H9 (cell line): ENCODE measurements around the gene AGXT. TPM values are rescaled to one million over a fixed set of nuclear protein-coding genes. Genes with fewer than 3 reads are reported as not detected.
A peak's percentile ranks its signal among the peaks of the same experiment; 100 is the strongest.

Experiments used
- DNase-seq: peaks from one replicate; pipeline ENCODE4 v3.0.0-alpha.2; 2017
- H2AFZ ChIP-seq: one replicate; pipeline ENCODE4 v1.6.1; 2013; ENCODE audit warnings: mild to moderate bottlenecking, low read length, control low read depth, moderate library complexity
- H2AK5ac ChIP-seq: 2 replicates; pipeline ENCODE4 v1.6.1; 2013; ENCODE audit warnings: low read length, control low read depth, mixed read lengths; ENCODE audit not compliant: insufficient read length
- H2BK120ac ChIP-seq: one replicate; pipeline ENCODE4 v1.6.1; 2013; ENCODE audit warnings: low read depth, mild to moderate bottlenecking, low read length, control low read depth, inconsistent platforms; ENCODE audit not compliant: poor library complexity, severe bottlenecking
- H2BK12ac ChIP-seq: 2 replicates; pipeline ENCODE4 v1.6.1; 2013; ENCODE audit warnings: low read length, control low read depth, mixed read lengths, low read depth; ENCODE audit not compliant: insufficient read length
- H2BK15ac ChIP-seq: 2 replicates; pipeline ENCODE4 v1.6.1; 2013; ENCODE audit warnings: low read depth, low read length, control low read depth
- H2BK20ac ChIP-seq: one replicate; pipeline ENCODE4 v1.6.1; 2013; ENCODE audit warnings: low read depth, mild to moderate bottlenecking, low read length, control low read depth, inconsistent platforms; ENCODE audit not compliant: poor library complexity, severe bottlenecking
- H2BK5ac ChIP-seq: 2 replicates; pipeline ENCODE4 v1.6.1; 2013; ENCODE audit warnings: low read length, control low read depth, mixed read lengths; ENCODE audit not compliant: insufficient read length
- H3K14ac ChIP-seq: 2 replicates; pipeline ENCODE4 v1.6.1; 2013; ENCODE audit warnings: low read length, control low read depth; ENCODE audit not compliant: insufficient read depth
- H3K18ac ChIP-seq: 2 replicates; pipeline ENCODE4 v1.6.1; 2013; ENCODE audit warnings: low read depth, mild to moderate bottlenecking, mixed read lengths, low read length, control low read depth; ENCODE audit not compliant: insufficient read length
- H3K23ac ChIP-seq: 2 replicates; pipeline ENCODE4 v1.6.1; 2013; ENCODE audit warnings: low read length, control low read depth, mixed read lengths, low read depth; ENCODE audit not compliant: insufficient read length
- H3K23me2 ChIP-seq: 2 replicates; pipeline ENCODE4 v1.6.1; 2013; ENCODE audit warnings: low read depth, mild to moderate bottlenecking, mixed read lengths, low read length, control low read depth; ENCODE audit not compliant: insufficient read length, poor library complexity, severe bottlenecking
- H3K27ac ChIP-seq: 2 replicates; pipeline ENCODE4 v1.5.1; 2013; ENCODE audit warnings: low read length, control low read depth, mixed read lengths, low read depth; ENCODE audit not compliant: insufficient read length
- H3K27me3 ChIP-seq: 2 replicates; pipeline ENCODE4 v1.6.1; 2013; ENCODE audit warnings: low read length, control low read depth, inconsistent platforms; ENCODE audit not compliant: insufficient read depth
- H3K4ac ChIP-seq: 2 replicates; pipeline ENCODE4 v1.6.1; 2013; ENCODE audit warnings: low read depth, mild to moderate bottlenecking, control low read depth, inconsistent platforms, low read length, moderate library complexity
- H3K4me1 ChIP-seq: 2 replicates; pipeline ENCODE4 v1.6.1; 2013; ENCODE audit warnings: low read length, control low read depth, inconsistent platforms; ENCODE audit not compliant: insufficient read depth
- H3K4me2 ChIP-seq: 2 replicates; pipeline ENCODE4 v1.6.1; 2013; ENCODE audit warnings: low read length, control low read depth, mixed read lengths; ENCODE audit not compliant: insufficient read length, insufficient read depth
- H3K56ac ChIP-seq: 2 replicates; pipeline ENCODE4 v1.6.1; 2013; ENCODE audit warnings: low read depth, mild to moderate bottlenecking, mixed read lengths, low read length, control low read depth; ENCODE audit not compliant: insufficient read length
- H3K79me1 ChIP-seq: 2 replicates; pipeline ENCODE4 v1.6.1; 2013; ENCODE audit warnings: low read depth, mild to moderate bottlenecking, moderate library complexity, low read length, control low read depth, inconsistent platforms; ENCODE audit not compliant: insufficient read depth, poor library complexity, severe bottlenecking
- H3K79me2 ChIP-seq: 2 replicates; pipeline ENCODE4 v1.6.1; 2013; ENCODE audit warnings: low read length, control low read depth, inconsistent platforms; ENCODE audit not compliant: insufficient read depth
- H3K9ac ChIP-seq: 2 replicates; pipeline ENCODE4 v1.6.1; 2013; ENCODE audit warnings: low read length, control low read depth, mixed read lengths; ENCODE audit not compliant: insufficient read length; ENCODE audit errors: extremely low read depth
- H3K9me3 ChIP-seq: one replicate; pipeline ENCODE4 v1.6.1; 2013; ENCODE audit warnings: low read depth, low read length, inconsistent platforms; ENCODE audit not compliant: control insufficient read depth
- H3T11ph ChIP-seq: one replicate; pipeline ENCODE4 v1.6.1; 2013; ENCODE audit warnings: mild to moderate bottlenecking, low read length, control low read depth, inconsistent platforms
- H4K20me1 ChIP-seq: one replicate; pipeline ENCODE4 v1.6.1; 2013; ENCODE audit not compliant: control insufficient read depth, insufficient read length, insufficient read depth
- H4K5ac ChIP-seq: 2 replicates; pipeline ENCODE4 v1.6.1; 2013; ENCODE audit warnings: low read depth, mild to moderate bottlenecking, mixed read lengths, low read length, control low read depth; ENCODE audit not compliant: insufficient read length
- H4K8ac ChIP-seq: replicated peaks from 2 replicates; pipeline ENCODE4 v1.6.1; 2013; ENCODE audit warnings: low read length, control low read depth, mixed read lengths, low read depth; ENCODE audit not compliant: insufficient read length
- H4K91ac ChIP-seq: 2 replicates; pipeline ENCODE4 v1.6.1; 2013; ENCODE audit warnings: low read depth, mild to moderate bottlenecking, moderate library complexity, mixed read lengths, low read length, control low read depth; ENCODE audit not compliant: insufficient read length
- H3K27ac Mint-ChIP-seq, 3 experiments: 2 replicates in 2 of 3; 3 replicates in 1 of 3; pipeline ENCODE4 v1.8.0; 2020 to 2021; ENCODE audit warnings: mixed read lengths in 3 of 3, mild to moderate bottlenecking in 1 of 3, moderate library complexity in 1 of 3
- H3K27me3 Mint-ChIP-seq: 2 replicates; pipeline ENCODE4 v1.8.0; 2021; ENCODE audit warnings: low read depth, mild to moderate bottlenecking, moderate library complexity, mixed read lengths
- H3K36me3 Mint-ChIP-seq, 3 experiments: 2 replicates in 2 of 3; 3 replicates in 1 of 3; pipeline ENCODE4 v1.8.0; 2020 to 2021; ENCODE audit warnings: low read depth in 3 of 3, mixed read lengths in 3 of 3; ENCODE audit not compliant: insufficient read depth in 1 of 3
- H3K4me1 Mint-ChIP-seq, 2 experiments: 2 replicates each; pipeline ENCODE4 v1.8.0; 2020; ENCODE audit warnings: mixed read lengths in 2 of 2
- H3K4me3 Mint-ChIP-seq, 2 experiments: 2 replicates in 1 of 2; 3 replicates in 1 of 2; pipeline ENCODE4 v1.8.0; 2020 to 2021; ENCODE audit warnings: mild to moderate bottlenecking in 2 of 2, mixed read lengths in 2 of 2, moderate library complexity in 1 of 2
- H3K9me3 Mint-ChIP-seq, 2 experiments: 2 replicates in 1 of 2; 3 replicates in 1 of 2; pipeline ENCODE4 v1.8.0; 2020; ENCODE audit warnings: mild to moderate bottlenecking in 2 of 2, mixed read lengths in 2 of 2, moderate library complexity in 1 of 2
- CTCF ChIP-seq: fragments of 200-600 bp; sonication (generic); conservative IDR thresholded peaks from 3 replicates; pipeline ENCODE4 v1.8.0; 2021; ENCODE audit warnings: antibody characterized with exemption, mild to moderate bottlenecking
- WGBS: extraction: QIAGEN DNeasy Blood & Tissue Kit; methylation state at CpG from one replicate; pipeline ENCODE4 v1.1.7; 2013; ENCODE audit warnings: missing lambda C conversion rate, low lambda C conversion rate, mixed read lengths; ENCODE audit not compliant: insufficient read length; ENCODE audit errors: extremely low coverage; 5-methylcytosine and 5-hydroxymethylcytosine counted together
- total RNA-seq: library from RNA; stranded (reverse); gene quantifications from 2 replicates; pipeline ENCODE4 v1.2.1, GENCODE V29; 2021

AGXT gene
- total RNA-seq, 1 experiment from 2014 or later, result not detected

- Histone ChIP-seq H3K27ac (no peak overlapping the region), H3K9ac (no peak overlapping the region), H2BK15ac (no peak overlapping the region)
Observed at GRCh38 chr2:240917684-240918257, 49.1 kb downstream of the AGXT start.

More at GRCh38 chr2:240917684-240918257, 49.1 kb downstream of the AGXT start:
- Histone ChIP-seq H2BK20ac (no peak overlapping the region), H3K4me1 (no peaks in the 10 kb centered on the region), H3K18ac (no peak overlapping the region), H3K27me3 (no peaks in the 10 kb centered on the region), H4K8ac (no peak overlapping the region), H2BK5ac (no peak overlapping the region), H4K5ac (no peak overlapping the region), H3T11ph (no peak overlapping the region), H4K20me1 (no peaks in the 10 kb centered on the region), H3K14ac (no peak overlapping the region), H2BK12ac (no peak overlapping the region), H3K9me3 (no peaks in the 10 kb centered on the region), H3K23ac (no peak overlapping the region), H4K91ac (no peak overlapping the region), H3K79me1 (no peaks in the 10 kb centered on the region), H2BK120ac (no peak overlapping the region), H3K4ac (no peak overlapping the region), H3K79me2 (no peaks in the 10 kb centered on the region), H2AFZ (no peak overlapping the region), H3K4me2 (no peak overlapping the region), H3K23me2 (no peaks in the 10 kb centered on the region), H2AK5ac (no peak overlapping the region), H3K56ac (no peak overlapping the region)
- no peak overlapping the region for H3K27ac Mint-ChIP-seq
- TF ChIP-seq CTCF, result no peak
- H3K4me3 Mint-ChIP-seq, result no peak overlapping the region
- DNase-seq, result peak; percentile 18
- H3K27me3 Mint-ChIP-seq, result peaks cover 12% of the 10 kb centered on the region
- H3K36me3 Mint-ChIP-seq, result no peaks in the 10 kb centered on the region
- no peaks in the 10 kb centered on the region for H3K9me3 Mint-ChIP-seq
- WGBS, result no CpG with 5 or more reads among the region's 10 CpGs
- H3K4me1 Mint-ChIP-seq, result peaks cover 2 to 6% of the 10 kb centered on the region in 2 experiments; a peak in 2 of 4 replicates
